CD4-positive, alpha-beta T cell treated with Interleukin-17A for 1 hour (primary cell): ENCODE measurements around the gene RPP40.

Experiments used
- DNase-seq: peaks from one replicate; pipeline ENCODE4 v3.0.0-alpha.2; 2020

RPP40 gene

DNA sequence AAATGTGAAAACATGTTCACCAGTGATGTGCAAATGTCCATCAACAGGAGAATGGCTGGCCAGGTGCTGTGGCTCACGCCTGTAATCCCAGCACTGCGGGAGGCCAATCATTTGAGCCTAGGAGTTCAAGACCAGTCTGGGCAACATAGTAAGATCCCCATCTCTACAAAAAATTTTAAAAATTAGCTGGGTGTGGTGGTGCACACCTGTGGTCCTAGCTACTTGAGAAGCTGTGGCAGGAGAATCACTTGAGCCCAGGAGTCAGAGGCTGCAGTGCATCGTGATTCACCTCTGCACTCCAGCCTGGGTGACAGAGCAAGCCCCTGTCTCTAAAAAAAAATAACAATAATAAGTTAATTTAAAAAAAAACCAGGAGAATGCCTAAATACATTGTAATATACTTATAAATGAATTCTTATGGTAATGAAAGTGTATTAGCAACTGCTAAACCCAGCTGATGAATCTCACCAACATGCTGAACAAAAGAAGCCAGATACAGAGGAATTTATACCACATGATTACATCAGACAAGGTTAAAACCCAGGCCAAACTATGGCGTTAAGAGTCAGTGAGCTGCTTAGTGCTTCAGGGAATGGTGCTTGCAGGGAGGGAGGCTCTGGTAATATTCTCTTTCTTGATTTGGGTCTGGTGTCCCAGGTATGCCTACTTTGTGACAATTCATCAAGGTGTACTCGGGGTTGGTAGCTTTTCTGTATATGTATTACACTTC lies 36.4 kb downstream of the RPP40 start:
- no peak for DNase-seq

DNA sequence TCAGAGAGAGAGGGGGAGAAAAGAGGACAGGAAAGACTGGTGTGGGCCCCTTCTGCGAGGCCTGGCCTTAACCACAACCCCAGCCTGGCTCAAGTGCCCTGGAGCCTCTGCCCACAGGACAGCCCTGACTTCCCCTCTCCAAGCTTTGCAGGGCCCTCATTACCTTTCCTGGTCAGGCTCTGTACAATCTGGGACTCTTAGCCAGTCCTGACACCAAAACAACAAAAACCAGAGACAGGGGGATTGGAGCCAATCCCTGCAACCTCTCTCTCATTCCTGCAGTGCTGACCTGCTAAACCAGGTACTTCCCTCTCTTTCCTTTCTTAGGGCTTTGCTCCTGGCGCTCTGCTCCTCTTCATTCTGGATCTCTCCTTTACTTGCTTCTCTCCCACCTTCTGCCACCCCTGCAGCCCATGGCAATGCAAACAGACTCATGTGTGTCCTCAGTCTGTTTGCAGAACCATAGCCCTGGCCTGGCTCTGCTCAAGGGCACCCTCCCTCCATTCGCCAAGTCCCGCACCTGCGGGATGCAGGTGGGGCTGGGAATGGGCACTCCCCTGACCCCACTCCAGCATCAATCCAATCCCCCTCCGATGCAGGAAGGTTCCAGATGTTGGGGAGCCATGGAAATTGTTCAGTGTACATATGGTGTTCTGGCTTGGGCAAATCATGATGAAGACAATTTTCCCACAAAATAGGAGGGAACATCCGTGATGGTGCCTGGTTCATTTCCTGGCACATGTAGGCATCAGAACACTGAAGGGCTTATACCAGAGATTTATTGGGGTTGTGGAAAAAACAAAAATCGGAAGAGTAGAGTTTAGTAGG lies 38.1 kb downstream of the RPP40 start:
- no peak for DNase-seq

DNA sequence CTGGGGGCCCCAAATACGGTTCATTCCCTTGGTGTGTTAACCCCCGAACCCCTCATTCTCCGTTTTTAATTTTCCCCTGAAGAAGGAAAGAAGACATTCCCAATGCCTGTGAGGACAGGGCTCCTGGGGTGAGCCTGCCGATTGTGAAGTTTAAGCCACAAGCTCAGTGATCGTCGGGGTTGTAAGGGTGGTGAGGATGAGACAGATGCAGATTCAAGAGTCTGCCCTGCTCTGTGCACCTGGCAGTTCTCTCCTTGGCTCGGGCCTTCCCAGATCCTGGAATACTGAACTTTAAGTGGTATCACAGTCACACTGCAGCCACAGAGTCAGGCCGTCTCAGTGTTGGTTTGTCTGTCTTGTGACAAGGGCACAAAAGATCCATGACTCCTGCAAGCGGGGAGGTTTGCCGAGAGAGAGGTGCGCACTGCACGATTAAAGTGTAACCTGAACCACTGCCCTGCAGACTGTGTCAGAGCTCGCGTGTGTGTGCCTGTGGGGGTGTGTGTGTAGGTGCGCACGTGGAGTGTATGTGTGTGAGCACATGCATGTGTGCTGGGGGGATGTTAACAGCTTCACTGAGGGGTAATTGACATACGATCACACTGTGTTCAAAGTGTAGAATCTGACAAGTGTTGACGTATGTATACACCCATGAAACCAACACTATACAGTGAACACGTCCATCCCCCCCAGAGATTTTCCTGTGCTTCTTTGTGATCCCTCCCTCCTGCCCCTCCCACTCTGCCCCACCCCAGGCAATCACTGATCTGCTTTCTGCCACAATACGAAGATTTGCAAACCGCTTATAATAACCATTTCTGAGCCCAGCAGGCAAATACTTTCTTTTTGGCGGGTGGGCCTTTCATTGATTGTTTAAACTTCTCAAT lies 38.9 kb downstream of the RPP40 start:
- no peak for DNase-seq

DNA sequence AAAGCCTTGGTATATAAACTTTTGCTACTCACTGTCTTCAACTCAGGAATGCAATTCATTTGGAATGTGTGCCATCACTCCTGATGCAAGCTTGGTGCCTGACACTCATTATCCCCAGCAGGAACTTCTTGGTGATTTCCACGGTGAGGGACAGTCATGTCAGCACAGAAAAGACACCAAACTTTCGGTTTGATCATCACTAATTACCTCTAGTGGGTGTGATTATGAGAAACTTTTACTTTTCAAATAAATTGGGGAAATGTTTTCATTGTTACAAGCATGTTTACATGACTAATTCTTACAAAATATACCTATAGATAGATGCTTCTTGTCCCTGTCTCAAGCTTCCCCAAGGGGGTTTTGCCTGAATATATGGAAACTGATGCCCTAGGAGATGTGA lies 40.9 kb downstream of the RPP40 start:
- no peak for DNase-seq

DNA sequence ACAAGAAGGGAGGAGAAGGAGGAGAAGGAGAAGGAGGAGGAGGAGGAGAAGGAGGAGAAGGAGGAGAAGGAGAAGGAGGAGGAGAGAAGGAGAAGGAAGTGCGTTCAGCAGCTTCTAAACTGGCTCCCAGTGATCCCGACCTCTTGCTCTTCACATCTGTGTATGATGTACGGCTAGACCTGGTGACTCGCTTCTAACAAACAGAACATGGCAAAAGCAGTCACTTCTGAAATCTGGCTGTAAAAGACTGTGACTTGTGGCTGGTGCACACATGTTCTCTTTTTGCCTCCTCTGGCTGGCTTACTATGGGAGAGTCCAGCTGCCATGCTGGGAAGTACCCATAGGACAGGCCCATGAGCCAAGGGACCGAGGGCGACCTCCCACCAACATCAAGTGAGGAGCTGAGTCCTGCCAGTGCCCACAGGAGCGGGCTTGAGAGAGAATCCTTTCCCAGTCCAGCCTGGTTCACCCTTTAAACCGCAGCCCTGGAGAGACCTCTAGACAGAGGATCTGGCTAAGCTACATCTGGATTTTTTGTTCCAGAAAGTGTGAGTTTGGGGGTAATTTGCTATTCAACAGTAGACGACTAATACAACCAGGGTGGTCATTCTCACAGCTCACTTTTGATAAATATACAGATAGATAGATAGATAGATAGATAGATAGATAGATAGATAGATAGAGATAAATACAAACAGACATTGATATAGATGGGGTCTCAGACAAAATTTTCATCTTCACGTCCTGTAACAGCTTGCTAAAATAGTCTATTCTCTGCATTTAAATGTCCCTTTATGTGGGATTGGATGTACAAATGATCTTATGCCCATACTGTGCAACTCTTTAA lies 42.3 kb downstream of the RPP40 start:
- DNase-seq = no peak

DNA sequence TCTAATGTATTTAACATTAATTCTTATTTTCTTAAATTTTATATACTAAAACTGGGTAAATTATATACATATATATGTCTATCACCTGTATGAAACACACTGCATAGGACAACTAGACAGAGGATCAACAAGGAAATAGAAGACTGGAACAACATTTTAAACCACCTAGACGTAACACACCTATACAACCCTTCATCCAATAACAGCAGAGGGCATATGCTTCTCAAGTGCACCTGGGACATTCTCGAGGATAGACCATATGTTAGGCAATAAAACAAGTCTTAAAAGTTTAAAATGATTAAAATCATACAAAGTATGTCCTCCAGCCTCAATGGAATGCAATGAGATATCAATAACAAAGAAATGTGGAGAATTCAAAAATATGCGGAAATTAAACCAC lies 45.2 kb downstream of the RPP40 start:
- DNase-seq = no peak

DNA sequence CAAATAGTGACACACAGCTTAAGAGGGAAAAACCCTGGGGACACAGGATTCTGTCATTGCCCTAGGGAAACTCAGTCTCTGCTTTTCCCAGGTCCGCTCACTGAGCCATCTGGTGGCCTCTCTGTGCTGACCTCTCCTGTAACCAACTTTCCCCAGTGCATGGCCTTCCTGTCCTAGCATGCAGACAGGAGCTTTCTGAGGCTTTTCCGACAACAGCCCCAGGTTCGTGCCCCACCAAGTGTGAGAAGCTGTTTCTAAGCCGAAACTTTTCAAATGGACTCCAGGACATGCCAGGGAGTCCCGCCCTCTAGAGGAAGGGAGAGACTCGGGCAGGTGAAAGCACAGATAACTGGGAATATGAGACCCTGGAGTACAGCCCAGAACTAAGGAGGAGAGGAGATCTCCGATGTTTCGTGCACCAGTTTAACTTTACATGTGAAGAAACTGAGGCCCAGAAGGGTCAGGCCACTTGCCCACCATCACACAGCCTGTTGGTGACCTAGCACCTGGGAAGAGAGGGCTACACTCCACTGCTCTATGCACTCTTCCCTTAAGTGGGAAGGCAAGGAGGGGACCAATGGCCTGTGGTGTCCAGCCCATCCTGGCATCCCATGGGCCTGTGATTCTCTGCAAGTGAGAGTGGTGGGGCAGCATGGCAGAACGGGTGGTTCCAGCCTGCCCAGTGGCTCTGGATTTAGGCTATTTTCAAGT lies 46.2 kb downstream of the RPP40 start:
- no peak for DNase-seq

DNA sequence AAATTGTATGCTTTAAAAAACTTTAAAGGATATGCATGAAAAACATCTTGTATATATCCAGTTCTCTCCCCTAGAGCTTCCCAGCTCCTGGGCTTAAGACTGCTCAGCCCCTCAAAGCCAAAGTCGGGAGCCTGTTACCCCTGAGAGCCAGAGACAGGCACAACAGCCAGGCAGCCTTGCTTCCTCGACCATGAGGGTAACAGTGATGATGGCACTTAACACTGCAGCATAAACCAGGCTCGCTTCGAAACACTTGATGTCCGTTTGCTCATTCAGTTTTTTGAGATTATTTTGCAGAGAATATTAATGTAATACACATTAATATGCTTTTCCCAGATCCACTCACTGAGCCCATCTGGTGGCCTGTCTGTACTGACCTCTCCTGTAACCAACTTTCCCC lies 47.2 kb downstream of the RPP40 start:
- no peak for DNase-seq

DNA sequence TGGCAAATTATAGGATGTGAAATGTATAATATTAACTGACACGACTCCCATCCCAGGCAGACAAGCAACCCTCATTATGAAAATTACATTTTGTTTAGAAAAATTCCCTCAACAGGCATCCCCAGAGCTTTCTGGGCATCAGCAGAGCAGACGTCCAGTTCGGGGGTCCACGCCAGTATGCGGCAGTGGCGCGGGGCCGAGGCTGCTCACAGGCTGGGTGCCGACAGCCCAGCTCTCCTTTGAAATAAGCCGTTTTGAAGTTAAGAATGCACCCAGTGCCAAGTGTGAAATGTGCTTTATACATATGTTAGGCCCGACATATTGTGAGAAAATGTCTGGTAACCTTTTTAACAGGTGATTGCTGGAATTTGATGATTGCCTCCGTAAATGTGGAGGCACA lies 50.4 kb downstream of the RPP40 start:
- DNase-seq = no peak

DNA sequence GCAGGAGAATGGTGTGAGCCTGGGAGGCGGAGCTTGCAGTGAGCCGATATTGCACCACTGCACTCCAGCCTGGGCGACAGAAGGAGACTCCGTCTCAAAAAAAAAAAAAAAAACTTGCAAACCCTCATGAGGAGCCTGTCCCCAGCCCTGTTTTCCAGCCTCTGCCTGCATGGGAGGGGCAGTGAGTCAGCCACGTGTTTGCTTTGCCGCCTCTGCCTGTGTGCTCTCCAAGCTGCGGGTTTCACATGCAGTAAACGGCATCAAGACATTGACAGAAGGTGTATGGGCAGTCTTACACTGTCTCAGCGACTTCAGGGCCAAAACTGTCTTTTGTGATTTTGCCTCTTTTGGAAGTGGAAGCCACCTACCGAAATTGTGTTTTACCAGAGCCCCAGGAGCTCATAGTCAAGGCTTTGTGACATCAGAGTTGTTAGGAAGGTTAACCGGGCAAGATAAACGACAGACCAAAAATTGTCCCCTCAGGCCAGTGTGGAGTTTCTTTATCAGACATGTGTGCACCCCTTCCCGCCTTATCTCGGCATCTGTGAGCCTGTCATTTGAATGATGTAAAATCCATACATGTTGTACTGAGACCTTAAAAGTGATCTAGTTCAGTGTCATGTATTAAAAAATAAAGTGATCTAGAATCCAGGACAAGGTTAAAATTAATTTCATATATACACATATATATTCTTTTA lies 52.9 kb downstream of the RPP40 start:
- no peak for DNase-seq

DNA sequence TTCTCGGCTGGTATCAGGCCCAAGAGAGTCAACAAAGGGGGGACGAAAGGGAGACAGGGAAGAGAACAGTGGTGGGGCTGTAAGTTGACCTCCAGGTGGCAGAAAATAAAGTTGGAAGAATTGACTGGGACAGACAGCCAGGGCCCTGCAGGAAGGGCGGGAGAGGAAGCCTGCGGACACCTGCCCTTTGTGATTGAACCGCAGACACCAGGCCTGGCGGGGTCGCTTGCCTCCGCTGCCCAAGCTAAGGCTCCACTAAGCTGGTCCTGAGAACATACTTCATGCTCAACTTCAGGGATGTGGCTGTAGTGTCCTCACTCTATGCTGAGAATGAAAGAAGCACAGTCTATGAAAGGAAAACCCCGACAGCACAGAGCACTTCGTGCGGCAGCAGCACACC lies 53.8 kb downstream of the RPP40 start:
- no peak for DNase-seq

DNA sequence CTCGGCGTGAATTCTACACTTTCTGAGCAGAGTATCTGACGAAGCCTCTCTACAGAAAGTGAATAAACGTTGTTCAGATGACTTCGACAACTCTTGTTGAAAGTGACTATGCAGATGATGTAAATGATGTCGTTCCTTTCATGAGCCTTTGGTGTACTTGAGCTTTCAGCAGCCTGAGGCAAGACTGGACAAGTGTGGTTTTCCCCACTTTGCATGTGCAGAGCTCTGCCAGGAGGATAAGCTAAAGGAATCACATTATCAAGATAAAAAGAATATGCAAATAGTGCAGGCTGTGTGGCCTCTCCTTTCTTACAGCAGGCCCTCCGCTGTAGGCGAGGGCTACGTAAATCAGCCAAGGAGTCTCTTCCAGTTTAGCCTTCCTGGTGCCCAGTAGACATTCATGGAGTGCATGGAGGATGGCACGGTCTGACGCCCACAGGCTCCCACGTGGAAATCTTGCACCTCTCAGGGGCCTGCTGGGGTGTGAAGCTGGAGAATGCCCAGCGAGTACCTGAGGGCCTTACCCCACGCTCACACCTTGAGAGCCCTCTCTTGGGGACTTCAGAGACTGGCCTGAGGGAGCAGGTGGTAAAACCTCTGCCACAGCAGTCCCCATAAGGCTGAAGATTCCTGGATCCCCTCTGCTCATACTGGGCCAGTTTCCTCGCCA lies 54.9 kb downstream of the RPP40 start:
- DNase-seq = no peak

DNA sequence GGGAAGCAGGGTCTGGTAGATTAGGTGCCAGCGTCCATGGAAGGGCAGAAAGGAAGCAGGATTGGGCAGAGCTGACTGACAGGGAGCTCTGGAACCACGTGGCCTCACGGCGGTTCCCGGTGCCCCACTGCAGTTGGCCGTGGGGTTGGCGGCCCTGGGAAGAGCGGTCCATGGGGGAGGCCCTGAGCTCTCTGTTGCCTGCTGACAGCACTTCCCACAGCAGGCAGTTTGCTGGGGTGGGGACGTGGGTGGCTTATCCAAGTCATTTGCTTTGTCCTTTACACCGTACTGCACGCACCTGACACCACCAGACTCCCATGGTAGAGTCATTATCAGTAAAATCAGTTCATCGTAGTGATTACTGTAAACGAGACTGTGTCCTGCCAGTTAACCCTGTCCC lies 56.1 kb downstream of the RPP40 start:
- no peak for DNase-seq

DNA sequence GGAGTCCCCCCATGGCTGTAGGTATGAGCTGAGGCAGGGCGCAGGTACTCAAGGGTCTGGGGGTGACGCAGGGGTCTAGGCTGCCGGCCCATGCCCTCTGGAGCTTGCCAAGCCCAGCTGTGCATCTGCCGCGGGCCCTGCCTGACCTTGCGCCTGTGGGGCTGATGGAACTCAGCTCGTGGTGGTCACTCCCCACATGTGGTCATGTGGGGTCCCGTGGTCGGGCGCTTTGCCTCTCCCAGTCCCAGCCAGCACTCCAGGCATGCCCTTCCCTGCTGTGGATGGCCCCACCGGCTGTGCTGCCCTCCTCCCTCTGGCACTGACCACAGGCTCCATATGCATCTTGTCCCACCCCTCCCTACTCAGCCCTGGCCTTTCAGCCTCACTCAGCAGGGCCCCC lies 57.3 kb downstream of the RPP40 start:
- DNase-seq = no peak
